HepG2 (cell line): Measurements from ENCODE around the gene PNLDC1. TPM values are rescaled to one million over a fixed set of nuclear protein-coding genes. Genes with fewer than 3 reads are reported as not detected.

Experiments
- CCAR2 ChIP-seq: fragments of 200-400 bp; formaldehyde crosslinking; optimal IDR thresholded peaks from 2 replicates; pipeline ENCODE3; 2018; ENCODE audit warnings: low read depth, mild to moderate bottlenecking, low read length, moderate library complexity
- CHD4 ChIP-seq: fragments of 200-600 bp; sonication (generic); IDR thresholded peaks from 2 replicates; pipeline ENCODE4 v1.7.0; 2017; ENCODE audit warnings: mild to moderate bottlenecking, low read length, borderline replicate concordance
- HDAC1 ChIP-seq: sonication (generic); formaldehyde crosslinking; IDR thresholded peaks from 2 replicates; pipeline ENCODE4 v1.5.1; 2020; ENCODE audit warnings: mild to moderate bottlenecking, missing genetic modification reagents
- KDM3A ChIP-seq: IDR thresholded peaks from 2 replicates; pipeline ENCODE4 v1.6.1; 2018; ENCODE audit warnings: low read depth, missing compliant biosample characterization
- LCORL ChIP-seq, 2 experiments: fragments of 450-650 bp in 1 of 2; sonication (generic) in 1 of 2; formaldehyde crosslinking in 1 of 2; IDR thresholded peaks; 2 replicates each; pipeline versions ENCODE4 v1.5.0 to v1.6.1; 2017 to 2020; ENCODE audit warnings: antibody characterized with exemption in 1 of 2, missing genetic modification reagents in 1 of 2
- MYNN ChIP-seq: sonication (generic); formaldehyde crosslinking; IDR thresholded peaks from 2 replicates; pipeline ENCODE4 v1.4.0; 2020; ENCODE audit warnings: mild to moderate bottlenecking, low read depth, missing genetic modification reagents
- PHF8 ChIP-seq: sonication (generic); formaldehyde crosslinking; IDR thresholded peaks from 2 replicates; pipeline ENCODE4 v1.5.0; 2020; ENCODE audit warnings: missing genetic modification reagents
- RBAK ChIP-seq: sonication (generic); formaldehyde crosslinking; IDR thresholded peaks from 2 replicates; pipeline ENCODE4 v1.5.1; 2020; ENCODE audit warnings: mild to moderate bottlenecking, missing genetic modification reagents
- RFXAP ChIP-seq: sonication (generic); formaldehyde crosslinking; IDR thresholded peaks from 2 replicates; pipeline ENCODE4 v1.4.0; 2020; ENCODE audit warnings: missing genetic modification reagents, borderline replicate concordance
- SP140L ChIP-seq: sonication (generic); formaldehyde crosslinking; IDR thresholded peaks from 2 replicates; pipeline ENCODE4 v1.4.0; 2020; ENCODE audit warnings: missing genetic modification reagents, borderline replicate concordance
- ZBTB8A ChIP-seq: sonication (generic); formaldehyde crosslinking; IDR thresholded peaks from 2 replicates; pipeline ENCODE4 v1.4.0; 2020; ENCODE audit warnings: mild to moderate bottlenecking, low read depth, missing genetic modification reagents, borderline replicate concordance
- ZNF557 ChIP-seq: sonication (generic); formaldehyde crosslinking; IDR thresholded peaks from 2 replicates; pipeline ENCODE4 v1.4.0; 2020; ENCODE audit warnings: missing genetic modification reagents
- ZNF772 ChIP-seq: sonication (generic); formaldehyde crosslinking; IDR thresholded peaks from 2 replicates; pipeline ENCODE4 v1.5.0; 2020; ENCODE audit warnings: mild to moderate bottlenecking, missing genetic modification reagents
- ZNF780A ChIP-seq: sonication (generic); formaldehyde crosslinking; IDR thresholded peaks from 2 replicates; pipeline ENCODE4 v1.8.0; 2022; ENCODE audit warnings: mild to moderate bottlenecking, missing genetic modification reagents, moderate library complexity
- polyA plus RNA-seq, 8 experiments: library from polyadenylated mRNA; depleted of rRNA in 3 of 8; stranded (reverse) in 7 of 8; unstranded in 1 of 8; fragments of >200 nt; fragmentation: Illumina TruSeq in 4 of 8; extraction: Trizol in 4 of 8; gene quantifications; 2 replicates each; pipeline versions ENCODE4 v1.2.1 to v1.2.3, GENCODE V29; 2011 to 2016; ENCODE audit warnings: low read depth in 4 of 8, missing spikeins in 1 of 8, mixed read lengths in 1 of 8; ENCODE audit not compliant: insufficient read depth in 1 of 8
- total RNA-seq, 5 experiments: library from RNA; depleted of rRNA; stranded (reverse); fragments of >200 nt; fragmentation: Illumina TruSeq; extraction: Trizol; gene quantifications; 2 replicates each; pipeline ENCODE4 v1.2.3, GENCODE V29; 2016; ENCODE audit warnings: low read depth in 1 of 5
- TF ChIP-seq, protein P1 (sequence below): sonication (generic); formaldehyde crosslinking; IDR thresholded peaks from 2 replicates; pipeline ENCODE4 v1.4.0; 2020; ENCODE audit warnings: missing genetic modification reagents; ENCODE audit errors: not compliant biosample characterization
- TF ChIP-seq, protein P2 (sequence below): sonication (generic); formaldehyde crosslinking; IDR thresholded peaks from 2 replicates; pipeline ENCODE4 v1.4.0; 2020; ENCODE audit warnings: missing genetic modification reagents
- TF ChIP-seq, protein P3 (sequence below): sonication (generic); formaldehyde crosslinking; IDR thresholded peaks from 2 replicates; pipeline ENCODE4 v1.5.1; 2020; ENCODE audit warnings: mild to moderate bottlenecking, missing genetic modification reagents
- TF ChIP-seq, protein P4 (sequence below): sonication (generic); formaldehyde crosslinking; IDR thresholded peaks from 2 replicates; pipeline ENCODE4 v1.8.0; 2022; ENCODE audit warnings: missing genetic modification reagents, low read depth, mild to moderate bottlenecking, borderline replicate concordance
- TF ChIP-seq, protein P5 (sequence below): sonication (generic); formaldehyde crosslinking; IDR thresholded peaks from 2 replicates; pipeline ENCODE4 v1.5.0; 2020; ENCODE audit warnings: mild to moderate bottlenecking, missing genetic modification reagents, moderate library complexity

Gene PNLDC1
- total and polyA plus RNA-seq, 2 of the 13 experiments (the other 11 are each of a cell fraction or from before 2014, with no cell fraction given) = not detected

DNA sequence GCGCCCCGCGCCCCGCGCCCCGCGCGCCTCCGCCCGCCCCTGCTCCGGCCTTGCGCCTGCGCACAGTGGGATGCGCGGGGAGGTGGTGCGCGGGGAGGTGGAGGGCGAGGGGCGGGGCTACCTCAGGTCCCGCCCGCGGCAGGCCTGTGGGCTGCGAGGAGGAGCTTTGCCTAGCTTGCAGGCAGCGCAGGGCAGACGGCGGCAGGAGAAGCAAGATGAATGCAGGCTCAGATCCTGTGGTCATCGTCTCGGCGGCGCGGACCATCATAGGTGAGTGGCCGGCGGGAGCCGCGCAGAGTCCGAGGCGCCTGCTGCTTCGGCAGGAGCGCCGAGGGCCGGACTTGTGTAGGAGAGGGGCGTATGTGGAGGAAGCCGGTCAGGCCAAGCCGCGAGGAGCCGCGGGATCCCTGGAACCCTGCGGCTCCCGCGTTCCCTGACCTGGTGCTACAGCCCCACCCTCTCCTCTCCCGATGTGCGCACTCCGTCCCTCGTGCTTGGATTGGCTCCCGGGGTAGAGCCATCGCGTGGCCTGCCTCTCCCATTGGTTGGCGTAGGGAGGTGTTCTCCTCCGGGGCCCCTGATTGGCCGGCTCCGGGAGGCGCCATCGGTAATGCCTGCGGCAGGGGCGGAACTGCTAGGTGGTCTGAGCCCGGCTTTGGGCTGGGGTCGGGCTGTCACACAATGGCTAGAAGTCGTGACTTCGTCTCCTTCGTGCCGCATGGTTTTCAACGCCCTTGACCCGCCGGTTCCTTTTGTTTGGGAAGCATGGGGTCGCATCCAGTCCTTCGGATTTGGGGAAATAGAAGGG is 38.0 kb upstream of the PNLDC1 start, which contains the start of gene ACAT2 (continued):
- TF ChIP-seq, protein P1, sequence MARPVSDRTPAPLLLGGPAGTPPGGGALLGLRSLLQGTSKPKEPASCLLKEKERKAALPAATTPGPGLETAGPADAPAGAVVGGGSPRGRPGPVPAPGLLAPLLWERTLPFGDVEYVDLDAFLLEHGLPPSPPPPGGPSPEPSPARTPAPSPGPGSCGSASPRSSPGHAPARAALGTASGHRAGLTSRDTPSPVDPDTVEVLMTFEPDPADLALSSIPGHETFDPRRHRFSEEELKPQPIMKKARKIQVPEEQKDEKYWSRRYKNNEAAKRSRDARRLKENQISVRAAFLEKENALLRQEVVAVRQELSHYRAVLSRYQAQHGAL = peak; percentile 89
- TF ChIP-seq ZNF780A (CRISPR knock-in tag) = no peak; the same call in 1 of the 2 replicates
- TF ChIP-seq CHD4 = no peak; the same call in 1 of the 2 replicates
- peak; percentile 69 for TF ChIP-seq ZNF772 (CRISPR knock-in tag)
- TF ChIP-seq, protein P2, sequence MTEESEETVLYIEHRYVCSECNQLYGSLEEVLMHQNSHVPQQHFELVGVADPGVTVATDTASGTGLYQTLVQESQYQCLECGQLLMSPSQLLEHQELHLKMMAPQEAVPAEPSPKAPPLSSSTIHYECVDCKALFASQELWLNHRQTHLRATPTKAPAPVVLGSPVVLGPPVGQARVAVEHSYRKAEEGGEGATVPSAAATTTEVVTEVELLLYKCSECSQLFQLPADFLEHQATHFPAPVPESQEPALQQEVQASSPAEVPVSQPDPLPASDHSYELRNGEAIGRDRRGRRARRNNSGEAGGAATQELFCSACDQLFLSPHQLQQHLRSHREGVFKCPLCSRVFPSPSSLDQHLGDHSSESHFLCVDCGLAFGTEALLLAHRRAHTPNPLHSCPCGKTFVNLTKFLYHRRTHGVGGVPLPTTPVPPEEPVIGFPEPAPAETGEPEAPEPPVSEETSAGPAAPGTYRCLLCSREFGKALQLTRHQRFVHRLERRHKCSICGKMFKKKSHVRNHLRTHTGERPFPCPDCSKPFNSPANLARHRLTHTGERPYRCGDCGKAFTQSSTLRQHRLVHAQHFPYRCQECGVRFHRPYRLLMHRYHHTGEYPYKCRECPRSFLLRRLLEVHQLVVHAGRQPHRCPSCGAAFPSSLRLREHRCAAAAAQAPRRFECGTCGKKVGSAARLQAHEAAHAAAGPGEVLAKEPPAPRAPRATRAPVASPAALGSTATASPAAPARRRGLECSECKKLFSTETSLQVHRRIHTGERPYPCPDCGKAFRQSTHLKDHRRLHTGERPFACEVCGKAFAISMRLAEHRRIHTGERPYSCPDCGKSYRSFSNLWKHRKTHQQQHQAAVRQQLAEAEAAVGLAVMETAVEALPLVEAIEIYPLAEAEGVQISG = no peak
- TF ChIP-seq PHF8 = peak; percentile 90
- TF ChIP-seq, protein P3, sequence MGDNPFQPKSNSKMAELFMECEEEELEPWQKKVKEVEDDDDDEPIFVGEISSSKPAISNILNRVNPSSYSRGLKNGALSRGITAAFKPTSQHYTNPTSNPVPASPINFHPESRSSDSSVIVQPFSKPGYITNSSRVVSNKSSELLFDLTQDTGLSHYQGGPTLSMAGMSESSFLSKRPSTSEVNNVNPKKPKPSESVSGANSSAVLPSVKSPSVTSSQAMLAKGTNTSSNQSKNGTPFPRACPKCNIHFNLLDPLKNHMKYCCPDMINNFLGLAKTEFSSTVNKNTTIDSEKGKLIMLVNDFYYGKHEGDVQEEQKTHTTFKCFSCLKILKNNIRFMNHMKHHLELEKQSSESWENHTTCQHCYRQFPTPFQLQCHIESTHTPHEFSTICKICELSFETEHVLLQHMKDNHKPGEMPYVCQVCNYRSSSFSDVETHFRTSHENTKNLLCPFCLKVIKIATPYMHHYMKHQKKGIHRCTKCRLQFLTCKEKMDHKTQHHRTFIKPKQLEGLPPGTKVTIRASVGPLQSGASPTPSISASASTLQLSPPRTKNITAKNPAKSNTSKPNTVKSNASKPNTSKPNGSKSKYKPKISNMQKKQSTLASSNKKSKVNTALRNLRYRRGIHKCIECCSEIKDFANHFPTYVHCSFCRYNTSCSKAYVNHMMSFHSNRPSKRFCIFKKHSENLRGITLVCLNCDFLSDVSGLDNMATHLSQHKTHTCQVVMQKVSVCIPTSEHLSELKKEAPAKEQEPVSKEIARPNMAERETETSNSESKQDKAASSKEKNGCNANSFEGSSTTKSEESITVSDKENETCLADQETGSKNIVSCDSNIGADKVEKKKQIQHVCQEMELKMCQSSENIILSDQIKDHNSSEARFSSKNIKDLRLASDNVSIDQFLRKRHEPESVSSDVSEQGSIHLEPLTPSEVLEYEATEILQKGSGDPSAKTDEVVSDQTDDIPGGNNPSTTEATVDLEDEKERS (CRISPR knock-in tag) = peak; percentile 86
- TF ChIP-seq LCORL (IDR thresholded peaks at IDR 0.05) = no peak
- peak; percentile 70; the same call in 1 of the 2 replicates for TF ChIP-seq LCORL (CRISPR knock-in tag; IDR thresholded peaks at IDR 0.05)
- TF ChIP-seq ZNF557 (CRISPR knock-in tag) = peak; percentile 80; the same call in 1 of the 2 replicates
- peak; percentile 98 for TF ChIP-seq RFXAP
- no peak; the same call in none of the 2 replicates for TF ChIP-seq ZBTB8A (CRISPR knock-in tag)
- TF ChIP-seq SP140L = no peak; the same call in 1 of the 2 replicates
- no peak for TF ChIP-seq CCAR2
- TF ChIP-seq HDAC1 (CRISPR knock-in tag) = peak; percentile 64; the same call in 1 of the 2 replicates
- TF ChIP-seq, protein P4, sequence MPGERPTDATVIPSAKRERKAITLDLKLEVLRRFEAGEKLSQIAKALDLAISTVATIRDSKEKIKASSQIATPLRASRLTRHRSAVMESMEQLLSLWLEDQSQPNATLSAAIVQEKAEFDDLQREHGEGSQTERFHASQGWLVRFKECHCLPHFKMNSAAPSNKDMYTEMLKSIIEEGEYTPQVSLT (CRISPR knock-in tag) = no peak; the same call in 1 of the 2 replicates
- peak; percentile 68; the same call in 1 of the 2 replicates for TF ChIP-seq KDM3A (CRISPR knock-in tag)
- TF ChIP-seq RBAK (CRISPR knock-in tag) = peak; percentile 83
- no peak; the same call in 1 of the 2 replicates for TF ChIP-seq MYNN (CRISPR knock-in tag)
- TF ChIP-seq, protein P5, sequence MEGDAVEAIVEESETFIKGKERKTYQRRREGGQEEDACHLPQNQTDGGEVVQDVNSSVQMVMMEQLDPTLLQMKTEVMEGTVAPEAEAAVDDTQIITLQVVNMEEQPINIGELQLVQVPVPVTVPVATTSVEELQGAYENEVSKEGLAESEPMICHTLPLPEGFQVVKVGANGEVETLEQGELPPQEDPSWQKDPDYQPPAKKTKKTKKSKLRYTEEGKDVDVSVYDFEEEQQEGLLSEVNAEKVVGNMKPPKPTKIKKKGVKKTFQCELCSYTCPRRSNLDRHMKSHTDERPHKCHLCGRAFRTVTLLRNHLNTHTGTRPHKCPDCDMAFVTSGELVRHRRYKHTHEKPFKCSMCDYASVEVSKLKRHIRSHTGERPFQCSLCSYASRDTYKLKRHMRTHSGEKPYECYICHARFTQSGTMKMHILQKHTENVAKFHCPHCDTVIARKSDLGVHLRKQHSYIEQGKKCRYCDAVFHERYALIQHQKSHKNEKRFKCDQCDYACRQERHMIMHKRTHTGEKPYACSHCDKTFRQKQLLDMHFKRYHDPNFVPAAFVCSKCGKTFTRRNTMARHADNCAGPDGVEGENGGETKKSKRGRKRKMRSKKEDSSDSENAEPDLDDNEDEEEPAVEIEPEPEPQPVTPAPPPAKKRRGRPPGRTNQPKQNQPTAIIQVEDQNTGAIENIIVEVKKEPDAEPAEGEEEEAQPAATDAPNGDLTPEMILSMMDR = peak; percentile 12; the same call in 1 of the 2 replicates
